Measurements from ENCODE around the gene PNCK. TPM values are rescaled to one million over a fixed set of nuclear protein-coding genes. Genes with fewer than 3 reads are reported as not detected.
"Not testable (repeated sequence)": the region's sequence is repeated elsewhere in the genome, so short reads cannot be mapped to it uniquely, and the experiment has no call there.

The PNCK gene
- total and polyA plus RNA-seq, 12 donors, result 0.42 to 6.5 (median 1.2) TPM; not detected in 2

- intact Hi-C loops (cut with DNase I), result no loop called here
- Histone ChIP-seq H3K27ac (no peak overlapping the region), H3K27me3 (no peaks in the 10 kb centered on the region), H3K4me3 (no peak overlapping the region), H3K36me3 (replicated peaks in 1 of 2) (no peaks in the 10 kb centered on the region), H3K4me1 (replicated peaks in 1 of 2) (no peaks in the 10 kb centered on the region), H3K9me3 (replicated peaks in 1 of 3) (no peaks in the 10 kb centered on the region)
- DNase-seq, result no peak
- no peak for TF ChIP-seq CTCF (IDR thresholded peaks at IDR 0.05)
- no peak for TF ChIP-seq POLR2A (IDR thresholded peaks at IDR 0.05)
- WGBS, 4 donors, result 77 to 88% (median 84%) methylated on average over 10 to 26 of the region's 31 CpGs
Measured at GRCh38 chrX:153693216-153694086, 19.8 kb upstream of the PNCK start.

GRCh38 chrX:153692611-153693156 is 19.1 kb upstream of the PNCK start:
- 76 to 82% (median 81%) methylated on average over 12 to 24 of the region's 24 CpGs for WGBS, 4 donors
- Histone ChIP-seq H3K9me3 (replicated peaks in 1 of 3) (no peaks in the 10 kb centered on the region), H3K27me3 (no peaks in the 10 kb centered on the region), H3K36me3 (replicated peaks in 1 of 2) (no peaks in the 10 kb centered on the region), H3K4me3 (no peak overlapping the region), H3K4me1 (replicated peaks in 1 of 2) (no peaks in the 10 kb centered on the region), H3K27ac (no peak overlapping the region)
- TF ChIP-seq CTCF (IDR thresholded peaks at IDR 0.05) (no peak), POLR2A (IDR thresholded peaks at IDR 0.05) (no peak)
- intact Hi-C loops (cut with DNase I), result no loop called here
- peak in 1 of 7 donors; percentile 8 for DNase-seq

- Histone ChIP-seq H3K27ac (no peak overlapping the region), H3K27me3 (no peaks in the 10 kb centered on the region), H3K9me3 (replicated peaks in 1 of 3) (no peaks in the 10 kb centered on the region), H3K36me3 (replicated peaks in 1 of 2) (no peaks in the 10 kb centered on the region), H3K4me1 (replicated peaks in 1 of 2) (no peaks in the 10 kb centered on the region), H3K4me3 (no peak overlapping the region)
- 76 to 77% methylated on average over 4 of the region's 4 CpGs; no CpG with 5 or more reads in 2 of the 4 donors for WGBS, 4 donors
- no peak for DNase-seq
- no peak for TF ChIP-seq POLR2A (IDR thresholded peaks at IDR 0.05)
- TF ChIP-seq CTCF (IDR thresholded peaks at IDR 0.05), result no peak
- intact Hi-C loops (cut with DNase I), result no loop called here
Measured at GRCh38 chrX:153692003-153692402, 18.4 kb upstream of the PNCK start.

GRCh38 chrX:153691032-153691827 is 17.6 kb upstream of the PNCK start:
- intact Hi-C loops (cut with DNase I); H3K4me3 ChIP-seq: not testable (repeated sequence)
- WGBS, 4 donors, result 77 to 95% (median 84%) methylated on average over 4 to 21 of the region's 21 CpGs

More at GRCh38 chrX:153691032-153691827, 17.6 kb upstream of the PNCK start:
- not testable (repeated sequence) for H3K27me3 ChIP-seq; H3K36me3 ChIP-seq (replicated peaks in 1 of 2); H3K27ac ChIP-seq; H3K9me3 ChIP-seq (replicated peaks in 1 of 3); H3K4me1 ChIP-seq (replicated peaks in 1 of 2)
- DNase-seq, result peak in 1 of 7 donors; percentile 11

Measured in adrenal gland (tissue), 12 donors.